ENCODE results near the gene VASH1.

Gene VASH1

GRCh38 chr14:76784881-76785280 lies 23.6 kb downstream of the VASH1 start:
- DNase-seq (ENCODE audit: low spot score) = peak; percentile 88

- no peak for DNase-seq (ENCODE audit: low spot score)
Measured at GRCh38 chr14:76786601-76787000, 25.3 kb downstream of the VASH1 start.

GRCh38 chr14:76792422-76792821 lies 31.2 kb downstream of the VASH1 start:
- DNase-seq (ENCODE audit: low spot score) = no peak

- no peak for DNase-seq (ENCODE audit: low spot score)
Measured at GRCh38 chr14:76793324-76793723, 32.1 kb downstream of the VASH1 start.

GRCh38 chr14:76793956-76794355 lies 32.7 kb downstream of the VASH1 start:
- no peak for DNase-seq (ENCODE audit: low spot score)

GRCh38 chr14:76806446-76806845 lies 45.2 kb downstream of the VASH1 start:
- DNase-seq (ENCODE audit: low spot score) = no peak

- DNase-seq (ENCODE audit: low spot score) = no peak
Measured at GRCh38 chr14:76808011-76808410, 46.7 kb downstream of the VASH1 start.

- no peak for DNase-seq (ENCODE audit: low spot score)
Measured at GRCh38 chr14:76808990-76809389, 47.7 kb downstream of the VASH1 start.

GRCh38 chr14:76810525-76810924 lies 49.3 kb downstream of the VASH1 start:
- DNase-seq (ENCODE audit: low spot score) = no peak

GRCh38 chr14:76810953-76811400 lies 49.7 kb downstream of the VASH1 start:
- DNase-seq (ENCODE audit: low spot score) = peak; percentile 46

- peak; percentile 11 for DNase-seq (ENCODE audit: low spot score)
Measured at GRCh38 chr14:76811561-76811960, 50.3 kb downstream of the VASH1 start.

GRCh38 chr14:76812093-76812421 lies 50.8 kb downstream of the VASH1 start:
- DNase-seq (ENCODE audit: low spot score) = peak; percentile 5

- DNase-seq (ENCODE audit: low spot score) = peak; percentile 85
Measured at GRCh38 chr14:76812422-76813383, 51.4 kb downstream of the VASH1 start, which contains the start of gene ANGEL1. TSS of gene ANGEL1 (minus strand) at chr14:76812882. CDS start at chr14:76812827, 55 bp downstream.

- DNase-seq (ENCODE audit: low spot score) = no peak
Measured at GRCh38 chr14:76814726-76815645, 53.7 kb downstream of the VASH1 start.

GRCh38 chr14:76820700-76821099 lies 59.4 kb downstream of the VASH1 start:
- DNase-seq (ENCODE audit: low spot score) = no peak

GRCh38 chr14:76826122-76826521 lies 64.9 kb downstream of the VASH1 start, which contains the start of gene LRRC74A:
TSS of gene LRRC74A (plus strand) at chr14:76826408. CDS start at chr14:76826698, 290 bp downstream.
- DNase-seq (ENCODE audit: low spot score) = no peak

GRCh38 chr14:76827696-76828296 lies 66.5 kb downstream of the VASH1 start:
- no peak for DNase-seq (ENCODE audit: low spot score)

GRCh38 chr14:76828339-76829012 lies 67.2 kb downstream of the VASH1 start:
- no peak for DNase-seq (ENCODE audit: low spot score)

- DNase-seq (ENCODE audit: low spot score) = no peak
Measured at GRCh38 chr14:76829013-76829365, 67.7 kb downstream of the VASH1 start.

- no peak for DNase-seq (ENCODE audit: low spot score)
Measured at GRCh38 chr14:76829650-76830421, 68.6 kb downstream of the VASH1 start.

GRCh38 chr14:76830556-76830955 lies 69.3 kb downstream of the VASH1 start:
- DNase-seq (ENCODE audit: low spot score) = no peak

Measured in kidney capillary endothelial cell (primary cell).